NT2/D1 (cell line): ENCODE results near the gene PZP.
"Not testable (repeated sequence)": the region's sequence is repeated elsewhere in the genome, so short reads cannot be mapped to it uniquely, and the experiment has no call there.

Source experiments
- DNase-seq: peaks from one replicate; pipeline ENCODE4 v3.0.0-alpha.2; 2011; ENCODE audit warnings: low read depth, low spot score
- H3K27me3 ChIP-seq: 2 replicates; pipeline ENCODE4 v1.6.0; 2011; ENCODE audit warnings: mild to moderate bottlenecking; ENCODE audit not compliant: insufficient read length, insufficient read depth
- H3K36me3 ChIP-seq: 2 replicates; pipeline ENCODE4 v1.6.1; 2011; ENCODE audit warnings: mild to moderate bottlenecking, low read length, mixed read lengths; ENCODE audit not compliant: insufficient read depth, insufficient read length
- H3K4me1 ChIP-seq: 2 replicates; pipeline ENCODE4 v1.5.1; 2011; ENCODE audit not compliant: insufficient read depth, insufficient read length
- H3K4me3 ChIP-seq: 2 replicates; pipeline ENCODE4 v1.5.1; 2011; ENCODE audit warnings: low read depth; ENCODE audit not compliant: insufficient read length
- H3K9ac ChIP-seq: 2 replicates; pipeline ENCODE4 v1.6.0; 2011; ENCODE audit warnings: low read depth; ENCODE audit not compliant: insufficient read length
- H3K9me3 ChIP-seq: 2 replicates; pipeline ENCODE4 v1.5.1; 2011; ENCODE audit warnings: mild to moderate bottlenecking, low read length; ENCODE audit not compliant: insufficient read depth
- SUZ12 ChIP-seq: IDR thresholded peaks from 2 replicates; pipeline ENCODE4 v1.6.1; 2011; ENCODE audit not compliant: insufficient read length, insufficient read depth; ENCODE audit errors: extremely low read depth
- YY1 ChIP-seq: IDR thresholded peaks from 2 replicates; pipeline ENCODE4 v1.6.1; 2011; ENCODE audit not compliant: insufficient read length, insufficient read depth
- ZNF274 ChIP-seq: IDR thresholded peaks from 2 replicates; pipeline ENCODE4 v1.6.1; 2011; ENCODE audit warnings: mild to moderate bottlenecking, low read depth, low read length

PZP gene

DNA sequence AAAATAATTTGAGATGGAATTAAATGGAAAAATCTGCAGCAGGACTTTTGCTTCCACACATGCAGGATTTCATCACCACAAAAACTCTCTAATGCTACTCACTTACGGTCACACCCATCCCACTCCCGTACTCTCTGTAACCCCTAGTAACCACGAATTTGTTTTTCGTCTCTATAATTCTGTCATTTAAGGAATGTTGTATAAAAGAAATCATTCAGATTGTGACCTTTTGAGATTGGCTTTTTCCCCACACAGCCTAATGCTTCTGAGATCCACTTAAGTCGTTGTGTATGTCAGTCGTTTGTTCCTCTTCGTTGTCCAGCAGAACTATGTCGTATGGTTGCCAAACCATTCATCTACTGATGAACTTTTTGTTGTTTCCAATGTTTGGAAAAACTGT lies 19.8 kb upstream of the PZP start:
- TF ChIP-seq YY1 (no peak), SUZ12 (no peak), ZNF274 (no peak)
- Histone ChIP-seq H3K9ac (no peak overlapping the region), H3K9me3 (no peaks in the 10 kb centered on the region), H3K36me3 (no peaks in the 10 kb centered on the region), H3K27me3 (no peaks in the 10 kb centered on the region), H3K4me1 (no peaks in the 10 kb centered on the region), H3K4me3 (no peak overlapping the region)
- DNase-seq: no peak

- no peak for DNase-seq
- no peaks in the 10 kb centered on the region for H3K36me3 ChIP-seq
- TF ChIP-seq SUZ12 (no peak), YY1 (no peak), ZNF274 (no peak)
- no peaks in the 10 kb centered on the region for H3K27me3 ChIP-seq
- no peaks in the 10 kb centered on the region for H3K9me3 ChIP-seq
- H3K9ac ChIP-seq: no peak overlapping the region
- no peaks in the 10 kb centered on the region for H3K4me1 ChIP-seq
- H3K4me3 ChIP-seq: no peak overlapping the region
These were observed 15.6 kb upstream of the PZP start for GRCh38 chr12:9223830-9224229.

GRCh38 chr12:9221483-9221882 lies 13.3 kb upstream of the PZP start:
- no peaks in the 10 kb centered on the region for H3K36me3 ChIP-seq
- H3K4me3 ChIP-seq: no peak overlapping the region
- no peak for TF ChIP-seq SUZ12
- TF ChIP-seq YY1: no peak
- no peak for TF ChIP-seq ZNF274
- H3K9ac ChIP-seq: no peak overlapping the region
- DNase-seq: no peak
- no peaks in the 10 kb centered on the region for H3K9me3 ChIP-seq
- no peaks in the 10 kb centered on the region for H3K27me3 ChIP-seq
- H3K4me1 ChIP-seq: no peaks in the 10 kb centered on the region

DNA sequence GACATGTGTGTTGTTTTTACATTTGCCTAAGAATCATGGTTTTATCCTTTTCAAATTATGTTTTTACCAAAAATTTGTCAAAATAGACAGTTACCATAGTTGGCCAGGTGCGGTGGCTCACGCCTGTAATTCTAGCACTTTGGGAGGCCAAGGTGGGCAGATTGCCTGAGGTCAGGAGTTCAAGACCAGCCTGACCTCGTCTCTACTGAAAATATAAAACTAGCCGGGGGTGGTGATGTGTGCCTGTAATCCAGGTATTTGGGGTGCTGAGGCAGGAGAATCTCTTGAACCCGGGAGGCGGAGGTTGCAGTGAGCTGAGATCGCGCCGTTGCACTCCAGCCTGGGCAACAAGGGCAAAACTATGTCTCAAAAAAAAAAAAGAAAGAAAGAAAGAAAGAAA lies 12.8 kb upstream of the PZP start:
- not testable (repeated sequence) for H3K9me3 ChIP-seq, H3K4me3 ChIP-seq, H3K36me3 ChIP-seq, H3K4me1 ChIP-seq, DNase-seq, H3K9ac ChIP-seq, H3K27me3 ChIP-seq

- no peaks in the 10 kb centered on the region for H3K36me3 ChIP-seq
- no peak overlapping the region for H3K9ac ChIP-seq
- H3K4me3 ChIP-seq: no peak overlapping the region
- H3K27me3 ChIP-seq: no peaks in the 10 kb centered on the region
- no peaks in the 10 kb centered on the region; the same call in 1 of the 2 replicates for H3K9me3 ChIP-seq
- DNase-seq: no peak
- TF ChIP-seq YY1: no peak
- no peak for TF ChIP-seq ZNF274
- TF ChIP-seq SUZ12: no peak
- H3K4me1 ChIP-seq: no peaks in the 10 kb centered on the region
These were observed 6.3 kb upstream of the PZP start for GRCh38 chr12:9214534-9214933.

GRCh38 chr12:9211687-9212086 lies 3.5 kb upstream of the PZP start:
- DNase-seq: no peak
- TF ChIP-seq ZNF274: no peak
- no peak for TF ChIP-seq SUZ12
- TF ChIP-seq YY1: no peak
- Histone ChIP-seq H3K36me3 (no peaks in the 10 kb centered on the region), H3K4me1 (no peaks in the 10 kb centered on the region), H3K27me3 (no peaks in the 10 kb centered on the region), H3K4me3 (no peak overlapping the region), H3K9me3 (no peaks in the 10 kb centered on the region; the same call in 1 of the 2 replicates), H3K9ac (no peak overlapping the region)

GRCh38 chr12:9204380-9204779 lies 3.8 kb downstream of the PZP start:
- DNase-seq: no peak
- H3K36me3 ChIP-seq: no peaks in the 10 kb centered on the region
- H3K9ac ChIP-seq: no peak overlapping the region
- no peaks in the 10 kb centered on the region for H3K9me3 ChIP-seq
- no peaks in the 10 kb centered on the region for H3K4me1 ChIP-seq
- no peak overlapping the region for H3K4me3 ChIP-seq
- no peaks in the 10 kb centered on the region for H3K27me3 ChIP-seq
- no peak for TF ChIP-seq YY1
- TF ChIP-seq ZNF274: no peak
- TF ChIP-seq SUZ12: no peak

GRCh38 chr12:9198012-9198411 lies 10.2 kb downstream of the PZP start:
- Histone ChIP-seq H3K36me3 (no peaks in the 10 kb centered on the region), H3K4me1 (no peaks in the 10 kb centered on the region), H3K27me3 (no peaks in the 10 kb centered on the region), H3K9me3 (no peaks in the 10 kb centered on the region), H3K4me3 (no peak overlapping the region), H3K9ac (no peak overlapping the region)
- DNase-seq: no peak
- TF ChIP-seq SUZ12: no peak
- no peak for TF ChIP-seq YY1
- no peak for TF ChIP-seq ZNF274
